Measurements from ENCODE around the gene CRY1. TPM values are rescaled to one million over a fixed set of nuclear protein-coding genes. Genes with fewer than 3 reads are reported as not detected.

Gene CRY1
- total RNA-seq, 1 experiment from 2014 or later, result 43.8 TPM

DNA sequence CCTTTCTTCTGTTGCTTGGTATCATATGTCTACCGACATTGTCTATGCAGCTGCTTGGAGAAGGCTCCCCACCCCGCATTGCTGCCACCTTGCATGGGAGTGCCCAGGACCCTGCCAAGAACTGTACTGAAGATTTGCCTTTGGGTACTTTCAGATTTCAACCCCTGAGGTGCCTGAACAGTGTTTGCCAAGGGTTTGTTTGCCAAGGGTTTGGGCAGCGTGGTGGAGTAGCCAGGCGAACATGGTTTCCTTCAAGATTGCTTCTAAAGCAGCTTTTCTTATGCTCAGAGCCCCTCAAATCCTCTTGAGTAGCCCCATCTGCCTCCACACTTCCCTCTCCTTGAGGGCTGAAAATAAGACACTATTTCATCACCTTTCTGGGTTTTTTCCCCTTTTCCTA lies 25.3 kb upstream of the CRY1 start:
- no peaks in the 10 kb centered on the region for H3K4me1 ChIP-seq (ENCODE audit: control insufficient read depth, insufficient read depth, low read length)
- ATAC-seq (no peak), DNase-seq (ENCODE audit: low read depth, low spot score) (no peak)
- ChIA-PET CTCF (no interaction called here), POLR2A (no interaction called here)
- TF ChIP-seq POLR2AphosphoS5 (IDR thresholded peaks at IDR 0.05; ENCODE audit: low read depth, low read length) (no peak), TCF7L2 (IDR thresholded peaks at IDR 0.05; ENCODE audit: low read depth, low read length) (no peak), CTCF (IDR thresholded peaks at IDR 0.05) (no peak), SIN3A (IDR thresholded peaks at IDR 0.05; ENCODE audit: borderline replicate concordance, insufficient read depth, low read depth, low read length) (no peak)
- TF ChIP-seq, protein P1, sequence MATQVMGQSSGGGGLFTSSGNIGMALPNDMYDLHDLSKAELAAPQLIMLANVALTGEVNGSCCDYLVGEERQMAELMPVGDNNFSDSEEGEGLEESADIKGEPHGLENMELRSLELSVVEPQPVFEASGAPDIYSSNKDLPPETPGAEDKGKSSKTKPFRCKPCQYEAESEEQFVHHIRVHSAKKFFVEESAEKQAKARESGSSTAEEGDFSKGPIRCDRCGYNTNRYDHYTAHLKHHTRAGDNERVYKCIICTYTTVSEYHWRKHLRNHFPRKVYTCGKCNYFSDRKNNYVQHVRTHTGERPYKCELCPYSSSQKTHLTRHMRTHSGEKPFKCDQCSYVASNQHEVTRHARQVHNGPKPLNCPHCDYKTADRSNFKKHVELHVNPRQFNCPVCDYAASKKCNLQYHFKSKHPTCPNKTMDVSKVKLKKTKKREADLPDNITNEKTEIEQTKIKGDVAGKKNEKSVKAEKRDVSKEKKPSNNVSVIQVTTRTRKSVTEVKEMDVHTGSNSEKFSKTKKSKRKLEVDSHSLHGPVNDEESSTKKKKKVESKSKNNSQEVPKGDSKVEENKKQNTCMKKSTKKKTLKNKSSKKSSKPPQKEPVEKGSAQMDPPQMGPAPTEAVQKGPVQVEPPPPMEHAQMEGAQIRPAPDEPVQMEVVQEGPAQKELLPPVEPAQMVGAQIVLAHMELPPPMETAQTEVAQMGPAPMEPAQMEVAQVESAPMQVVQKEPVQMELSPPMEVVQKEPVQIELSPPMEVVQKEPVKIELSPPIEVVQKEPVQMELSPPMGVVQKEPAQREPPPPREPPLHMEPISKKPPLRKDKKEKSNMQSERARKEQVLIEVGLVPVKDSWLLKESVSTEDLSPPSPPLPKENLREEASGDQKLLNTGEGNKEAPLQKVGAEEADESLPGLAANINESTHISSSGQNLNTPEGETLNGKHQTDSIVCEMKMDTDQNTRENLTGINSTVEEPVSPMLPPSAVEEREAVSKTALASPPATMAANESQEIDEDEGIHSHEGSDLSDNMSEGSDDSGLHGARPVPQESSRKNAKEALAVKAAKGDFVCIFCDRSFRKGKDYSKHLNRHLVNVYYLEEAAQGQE (IDR thresholded peaks at IDR 0.05; ENCODE audit: insufficient read depth in 1 of 2, low read depth in 2 of 2, low read length in 1 of 2), result no peak
- H3K27ac ChIP-seq (ENCODE audit: low read length), result no peak overlapping the region
- intact Hi-C loops (cut with micrococcal nuclease; ENCODE audit: unreplicated experiment) (no loop called here), in situ Hi-C loops (cut with HindIII; ENCODE audit: low pct_unique_long_range_greater_than_20kb, low sequenced_read_pairs) (no loop called here)
- BruUV-seq (replicated peaks), result no TSS peak
- H3K9me3 ChIP-seq (ENCODE audit: control insufficient read depth, insufficient read depth, low read depth, low read length), result no peaks in the 10 kb centered on the region
- H3K4me3 ChIP-seq (ENCODE audit: low read depth in 2 of 2, low read length in 2 of 2), result no peak overlapping the region
- no peaks in the 10 kb centered on the region for H3K36me3 ChIP-seq (ENCODE audit: control insufficient read depth, insufficient read depth, low read length)
- peaks cover 49% of the 10 kb centered on the region for H3K27me3 ChIP-seq (ENCODE audit: control insufficient read depth, insufficient read depth, low read length)

- Histone ChIP-seq H3K9me3 (ENCODE audit: control insufficient read depth, insufficient read depth, low read depth, low read length) (no peaks in the 10 kb centered on the region), H3K4me1 (ENCODE audit: control insufficient read depth, insufficient read depth, low read length) (no peaks in the 10 kb centered on the region), H3K27ac (ENCODE audit: low read length) (no peak overlapping the region), H3K27me3 (ENCODE audit: control insufficient read depth, insufficient read depth, low read length) (peaks cover 46% of the 10 kb centered on the region), H3K4me3 (ENCODE audit: low read depth in 2 of 2, low read length in 2 of 2) (no peak overlapping the region), H3K36me3 (ENCODE audit: control insufficient read depth, insufficient read depth, low read length) (no peaks in the 10 kb centered on the region)
- ChIA-PET POLR2A (no interaction called here), CTCF (interaction anchor here (0.9 kb wide), 1 partner anchor 10 kb away, joined by 5 read pairs; no protein-coding TSS in a partner anchor)
- no peak for ATAC-seq
- in situ Hi-C loops (cut with HindIII; ENCODE audit: low pct_unique_long_range_greater_than_20kb, low sequenced_read_pairs) (no loop called here), intact Hi-C loops (cut with micrococcal nuclease; ENCODE audit: unreplicated experiment) (no loop called here)
- no peak for TF ChIP-seq TCF7L2 (IDR thresholded peaks at IDR 0.05; ENCODE audit: low read depth, low read length)
- no peak for TF ChIP-seq SIN3A (IDR thresholded peaks at IDR 0.05; ENCODE audit: borderline replicate concordance, insufficient read depth, low read depth, low read length)
- TF ChIP-seq CTCF (IDR thresholded peaks at IDR 0.05), result no peak
- no peak for TF ChIP-seq POLR2AphosphoS5 (IDR thresholded peaks at IDR 0.05; ENCODE audit: low read depth, low read length)
- TF ChIP-seq, protein P1 (IDR thresholded peaks at IDR 0.05; ENCODE audit: insufficient read depth in 1 of 2, low read depth in 2 of 2, low read length in 1 of 2), result no peak
- no peak for DNase-seq (ENCODE audit: low read depth, low spot score)
- no TSS peak for BruUV-seq (replicated peaks)
Measured at GRCh38 chr12:107115119-107115518, 21.8 kb upstream of the CRY1 start.
